Measurements from ENCODE around the gene MED12. TPM values are rescaled to one million over a fixed set of nuclear protein-coding genes. Genes with fewer than 3 reads are reported as not detected.

MED12 gene
- total RNA-seq, 4 donors from 2014 or later: 26.5 to 41.4 (median 40.0) TPM

- Histone ChIP-seq H3K27ac (no peak overlapping the region), H3K4me1 (no peaks in the 10 kb centered on the region), H3K9me3 (no peaks in the 10 kb centered on the region), H3K4me3 (no peak overlapping the region), H3K36me3 (no peaks in the 10 kb centered on the region), H3K27me3 (no peaks in the 10 kb centered on the region)
- intact Hi-C loops (cut with DNase I; ENCODE audit: low total_unique reads) (no loop called here), in situ Hi-C loops (cut with MboI; ENCODE audit: low pct_ligation_motif_present in 1 of 4, low pct_unique_long_range_greater_than_20kb in 1 of 4, low sequenced_read_pairs in 3 of 4) (loop anchor here in 2 of 4 donors (25.0 kb wide), 2 partner anchors 181 to 406 kb away; no protein-coding TSS in a partner anchor)
- WGBS, 2 donors (ENCODE audit: low coverage in 1 of 2): 93% methylated on average over 8 of the region's 8 CpGs; no CpG with 5 or more reads in 1 of the 2 donors
- no peak for TF ChIP-seq POLR2A (IDR thresholded peaks at IDR 0.05)
- no peak for TF ChIP-seq POLR2AphosphoS5 (IDR thresholded peaks at IDR 0.05)
- no peak for TF ChIP-seq EP300 (IDR thresholded peaks at IDR 0.05; ENCODE audit: low read depth)
- TF ChIP-seq CTCF (IDR thresholded peaks at IDR 0.05): no peak
- no peak for DNase-seq
Measured at GRCh38 chrX:71168134-71168533, 49.7 kb downstream of the MED12 start.

DNA sequence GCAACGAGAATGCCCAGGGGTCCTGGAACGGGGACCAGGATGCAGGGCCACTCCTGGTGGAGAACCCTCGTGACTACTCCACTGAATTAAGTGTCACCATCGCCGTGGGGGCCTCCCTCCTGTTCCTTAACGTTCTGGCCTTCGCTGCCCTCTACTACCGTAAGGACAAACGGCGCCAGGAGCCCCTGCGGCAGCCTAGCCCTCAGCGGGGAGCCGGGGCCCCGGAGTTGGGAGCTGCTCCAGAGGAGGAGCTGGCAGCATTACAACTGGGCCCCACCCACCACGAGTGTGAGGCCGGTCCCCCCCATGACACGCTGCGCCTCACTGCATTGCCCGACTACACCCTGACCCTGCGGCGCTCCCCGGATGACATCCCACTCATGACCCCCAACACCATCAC, 51.2 kb downstream of the MED12 start:
- no peak for DNase-seq
- 92% methylated on average over 22 of the region's 22 CpGs; no CpG with 5 or more reads in 1 of the 2 donors for WGBS, 2 donors (ENCODE audit: low coverage in 1 of 2)
- Histone ChIP-seq H3K27me3 (no peaks in the 10 kb centered on the region), H3K4me1 (no peaks in the 10 kb centered on the region), H3K36me3 (no peaks in the 10 kb centered on the region), H3K27ac (no peak overlapping the region), H3K9me3 (no peaks in the 10 kb centered on the region), H3K4me3 (no peak overlapping the region)
- intact Hi-C loops (cut with DNase I; ENCODE audit: low total_unique reads): no loop called here
- TF ChIP-seq EP300 (IDR thresholded peaks at IDR 0.05; ENCODE audit: low read depth): no peak
- no peak for TF ChIP-seq POLR2AphosphoS5 (IDR thresholded peaks at IDR 0.05)
- TF ChIP-seq POLR2A (IDR thresholded peaks at IDR 0.05): no peak
- TF ChIP-seq CTCF (IDR thresholded peaks at IDR 0.05): no peak
- in situ Hi-C loops (cut with MboI; ENCODE audit: low pct_ligation_motif_present in 1 of 4, low pct_unique_long_range_greater_than_20kb in 1 of 4, low sequenced_read_pairs in 3 of 4): loop anchor here in 2 of 4 donors (25.0 kb wide), 2 partner anchors 182 to 407 kb away; no protein-coding TSS in a partner anchor

DNA sequence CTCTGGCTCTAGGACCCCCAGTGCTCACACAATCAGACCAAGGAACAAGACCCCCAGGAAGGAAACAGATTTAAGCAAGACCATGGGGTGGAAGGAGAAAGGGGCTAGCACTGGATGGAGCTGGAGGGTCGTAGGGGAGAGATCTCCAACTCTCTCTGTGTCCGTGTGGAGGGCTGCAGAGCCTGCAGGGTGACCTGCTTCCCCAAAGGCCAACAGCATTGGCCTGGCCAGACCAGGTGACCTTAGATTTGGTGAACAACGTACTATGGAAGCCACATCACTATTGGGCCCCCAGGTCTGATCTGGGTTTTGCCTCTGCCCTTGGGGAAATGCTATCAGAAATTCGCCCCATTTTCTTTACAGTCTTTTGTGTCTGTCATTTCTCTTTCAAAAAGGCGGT, 52.3 kb downstream of the MED12 start:
- H3K9me3 ChIP-seq: no peaks in the 10 kb centered on the region
- DNase-seq: no peak
- 66% methylated on average over 5 of the region's 5 CpGs; no CpG with 5 or more reads in 1 of the 2 donors for WGBS, 2 donors (ENCODE audit: low coverage in 1 of 2)
- H3K4me3 ChIP-seq: no peak overlapping the region
- in situ Hi-C loops (cut with MboI; ENCODE audit: low pct_ligation_motif_present in 1 of 4, low pct_unique_long_range_greater_than_20kb in 1 of 4, low sequenced_read_pairs in 3 of 4) (loop anchor here in 3 of 4 donors (10.0 to 25.0 kb wide), 4 partner anchors 176 to 408 kb away; no protein-coding TSS in a partner anchor), intact Hi-C loops (cut with DNase I; ENCODE audit: low total_unique reads) (loop anchor here (10.0 kb wide), 1 partner anchor 196 kb away; no protein-coding TSS in a partner anchor)
- no peaks in the 10 kb centered on the region for H3K4me1 ChIP-seq
- TF ChIP-seq POLR2A (IDR thresholded peaks at IDR 0.05) (no peak), POLR2AphosphoS5 (IDR thresholded peaks at IDR 0.05) (no peak), CTCF (IDR thresholded peaks at IDR 0.05) (no peak), EP300 (IDR thresholded peaks at IDR 0.05; ENCODE audit: low read depth) (no peak)
- H3K36me3 ChIP-seq: no peaks in the 10 kb centered on the region
- H3K27ac ChIP-seq: no peak overlapping the region
- no peaks in the 10 kb centered on the region for H3K27me3 ChIP-seq

DNA sequence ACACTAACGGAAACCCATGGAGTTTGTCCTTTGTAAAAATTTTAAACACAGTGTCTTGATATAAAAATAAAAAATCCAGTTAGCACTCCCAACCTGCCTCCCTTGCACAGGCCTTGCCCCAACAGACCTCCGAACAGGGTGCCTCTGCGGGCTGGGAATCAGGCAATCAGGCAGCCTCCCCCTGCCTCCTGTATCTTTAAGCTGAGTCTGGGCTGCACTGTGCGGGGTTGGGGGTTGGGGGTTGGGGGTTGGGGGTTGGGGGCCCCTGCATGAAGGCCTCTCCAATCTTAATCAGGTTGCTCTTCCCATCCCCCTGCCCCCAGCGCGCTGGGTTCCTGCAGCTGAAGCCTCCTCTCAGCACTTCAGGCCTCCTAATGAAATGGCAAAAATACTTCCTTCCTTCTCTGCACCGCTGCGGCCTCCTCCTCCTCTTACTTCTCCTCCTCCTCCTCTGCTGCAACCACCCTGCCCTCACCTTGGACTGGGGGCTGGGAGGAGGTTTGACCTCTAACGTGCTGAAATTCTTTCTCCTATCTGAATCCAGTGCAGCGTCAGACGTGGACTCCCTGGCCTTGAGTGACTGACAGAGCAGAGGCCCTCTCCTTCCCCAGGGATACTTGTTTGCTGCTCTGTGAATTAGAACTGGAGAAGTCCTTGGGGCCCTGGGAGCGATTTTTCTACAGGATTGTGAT, 52.9 kb downstream of the MED12 start:
- WGBS, 2 donors (ENCODE audit: low coverage in 1 of 2): 69 to 100% methylated on average over 1 to 12 of the region's 12 CpGs
- no peak overlapping the region for H3K27ac ChIP-seq
- no peak overlapping the region for H3K4me3 ChIP-seq
- TF ChIP-seq EP300 (IDR thresholded peaks at IDR 0.05; ENCODE audit: low read depth) (no peak), POLR2A (IDR thresholded peaks at IDR 0.05) (no peak), POLR2AphosphoS5 (IDR thresholded peaks at IDR 0.05) (no peak), CTCF (IDR thresholded peaks at IDR 0.05) (no peak)
- intact Hi-C loops (cut with DNase I; ENCODE audit: low total_unique reads) (loop anchor here (10.0 kb wide), 1 partner anchor 196 kb away; no protein-coding TSS in a partner anchor), in situ Hi-C loops (cut with MboI; ENCODE audit: low pct_ligation_motif_present in 1 of 4, low pct_unique_long_range_greater_than_20kb in 1 of 4, low sequenced_read_pairs in 3 of 4) (loop anchor here in 3 of 4 donors (10.0 to 25.0 kb wide), 4 partner anchors 176 to 409 kb away; no protein-coding TSS in a partner anchor)
- DNase-seq: no peak
- no peaks in the 10 kb centered on the region for H3K9me3 ChIP-seq
- H3K36me3 ChIP-seq: no peaks in the 10 kb centered on the region
- H3K4me1 ChIP-seq: no peaks in the 10 kb centered on the region
- no peaks in the 10 kb centered on the region for H3K27me3 ChIP-seq
